ENCODE results near the gene SLC25A21.

The SLC25A21 gene

DNA sequence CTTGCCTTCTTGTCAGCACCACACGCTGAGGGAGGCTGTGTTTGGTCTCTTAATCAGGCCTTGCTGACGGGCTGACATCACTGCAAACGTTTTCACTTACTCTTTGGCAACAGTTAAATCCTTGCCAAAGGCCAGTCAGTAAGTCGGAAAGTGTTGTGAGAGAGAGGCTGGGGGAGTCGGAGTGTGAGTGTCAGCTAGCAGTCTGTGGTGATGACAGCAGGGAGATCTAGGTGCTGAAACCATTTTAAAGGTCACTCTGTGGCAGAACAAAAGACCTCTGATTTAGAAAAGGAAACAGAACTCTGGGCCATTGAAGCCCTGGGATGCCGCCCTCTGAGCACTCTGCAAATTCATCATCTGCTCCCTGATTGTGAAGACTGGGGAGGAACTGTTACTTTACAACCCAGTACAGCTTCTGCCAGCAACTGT is 367.3 kb downstream of the SLC25A21 start:
- TF ChIP-seq BACH2 (CRISPR knock-in tag; IDR thresholded peaks at IDR 0.05; ENCODE audit: borderline replicate concordance) (no peak), ESRRG (CRISPR knock-in tag; IDR thresholded peaks at IDR 0.05) (no peak), ZNF565 (CRISPR knock-in tag; conservative IDR thresholded peaks at IDR 0.05; ENCODE audit: low read depth) (no peak), TCF4 (CRISPR knock-in tag; IDR thresholded peaks at IDR 0.05; ENCODE audit: borderline replicate concordance) (no peak), ARNTL (CRISPR knock-in tag; IDR thresholded peaks at IDR 0.05; ENCODE audit: borderline replicate concordance, low read depth) (no peak), OSR1 (CRISPR knock-in tag; IDR thresholded peaks at IDR 0.05) (no peak), TOX (CRISPR knock-in tag; IDR thresholded peaks at IDR 0.05; ENCODE audit: borderline replicate concordance) (no peak), CSDC2 (CRISPR knock-in tag; IDR thresholded peaks at IDR 0.05) (no peak), ZFP30 (CRISPR knock-in tag; IDR thresholded peaks at IDR 0.05) (no peak)
- TF ChIP-seq, protein P1, sequence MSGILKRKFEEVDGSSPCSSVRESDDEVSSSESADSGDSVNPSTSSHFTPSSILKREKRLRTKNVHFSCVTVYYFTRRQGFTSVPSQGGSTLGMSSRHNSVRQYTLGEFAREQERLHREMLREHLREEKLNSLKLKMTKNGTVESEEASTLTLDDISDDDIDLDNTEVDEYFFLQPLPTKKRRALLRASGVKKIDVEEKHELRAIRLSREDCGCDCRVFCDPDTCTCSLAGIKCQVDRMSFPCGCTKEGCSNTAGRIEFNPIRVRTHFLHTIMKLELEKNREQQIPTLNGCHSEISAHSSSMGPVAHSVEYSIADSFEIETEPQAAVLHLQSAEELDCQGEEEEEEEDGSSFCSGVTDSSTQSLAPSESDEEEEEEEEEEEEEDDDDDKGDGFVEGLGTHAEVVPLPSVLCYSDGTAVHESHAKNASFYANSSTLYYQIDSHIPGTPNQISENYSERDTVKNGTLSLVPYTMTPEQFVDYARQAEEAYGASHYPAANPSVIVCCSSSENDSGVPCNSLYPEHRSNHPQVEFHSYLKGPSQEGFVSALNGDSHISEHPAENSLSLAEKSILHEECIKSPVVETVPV (CRISPR knock-in tag; IDR thresholded peaks at IDR 0.05) = no peak
- TF ChIP-seq, protein P2, sequence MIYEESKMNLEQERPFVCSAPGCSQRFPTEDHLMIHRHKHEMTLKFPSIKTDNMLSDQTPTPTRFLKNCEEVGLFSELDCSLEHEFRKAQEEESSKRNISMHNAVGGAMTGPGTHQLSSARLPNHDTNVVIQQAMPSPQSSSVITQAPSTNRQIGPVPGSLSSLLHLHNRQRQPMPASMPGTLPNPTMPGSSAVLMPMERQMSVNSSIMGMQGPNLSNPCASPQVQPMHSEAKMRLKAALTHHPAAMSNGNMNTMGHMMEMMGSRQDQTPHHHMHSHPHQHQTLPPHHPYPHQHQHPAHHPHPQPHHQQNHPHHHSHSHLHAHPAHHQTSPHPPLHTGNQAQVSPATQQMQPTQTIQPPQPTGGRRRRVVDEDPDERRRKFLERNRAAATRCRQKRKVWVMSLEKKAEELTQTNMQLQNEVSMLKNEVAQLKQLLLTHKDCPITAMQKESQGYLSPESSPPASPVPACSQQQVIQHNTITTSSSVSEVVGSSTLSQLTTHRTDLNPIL (CRISPR knock-in tag; IDR thresholded peaks at IDR 0.05; ENCODE audit: low read depth) = no peak
- TF ChIP-seq, protein P3, sequence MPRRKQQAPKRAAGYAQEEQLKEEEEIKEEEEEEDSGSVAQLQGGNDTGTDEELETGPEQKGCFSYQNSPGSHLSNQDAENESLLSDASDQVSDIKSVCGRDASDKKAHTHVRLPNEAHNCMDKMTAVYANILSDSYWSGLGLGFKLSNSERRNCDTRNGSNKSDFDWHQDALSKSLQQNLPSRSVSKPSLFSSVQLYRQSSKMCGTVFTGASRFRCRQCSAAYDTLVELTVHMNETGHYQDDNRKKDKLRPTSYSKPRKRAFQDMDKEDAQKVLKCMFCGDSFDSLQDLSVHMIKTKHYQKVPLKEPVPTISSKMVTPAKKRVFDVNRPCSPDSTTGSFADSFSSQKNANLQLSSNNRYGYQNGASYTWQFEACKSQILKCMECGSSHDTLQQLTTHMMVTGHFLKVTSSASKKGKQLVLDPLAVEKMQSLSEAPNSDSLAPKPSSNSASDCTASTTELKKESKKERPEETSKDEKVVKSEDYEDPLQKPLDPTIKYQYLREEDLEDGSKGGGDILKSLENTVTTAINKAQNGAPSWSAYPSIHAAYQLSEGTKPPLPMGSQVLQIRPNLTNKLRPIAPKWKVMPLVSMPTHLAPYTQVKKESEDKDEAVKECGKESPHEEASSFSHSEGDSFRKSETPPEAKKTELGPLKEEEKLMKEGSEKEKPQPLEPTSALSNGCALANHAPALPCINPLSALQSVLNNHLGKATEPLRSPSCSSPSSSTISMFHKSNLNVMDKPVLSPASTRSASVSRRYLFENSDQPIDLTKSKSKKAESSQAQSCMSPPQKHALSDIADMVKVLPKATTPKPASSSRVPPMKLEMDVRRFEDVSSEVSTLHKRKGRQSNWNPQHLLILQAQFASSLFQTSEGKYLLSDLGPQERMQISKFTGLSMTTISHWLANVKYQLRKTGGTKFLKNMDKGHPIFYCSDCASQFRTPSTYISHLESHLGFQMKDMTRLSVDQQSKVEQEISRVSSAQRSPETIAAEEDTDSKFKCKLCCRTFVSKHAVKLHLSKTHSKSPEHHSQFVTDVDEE (CRISPR knock-in tag; IDR thresholded peaks at IDR 0.05) = no peak
- no peak for ATAC-seq

DNA sequence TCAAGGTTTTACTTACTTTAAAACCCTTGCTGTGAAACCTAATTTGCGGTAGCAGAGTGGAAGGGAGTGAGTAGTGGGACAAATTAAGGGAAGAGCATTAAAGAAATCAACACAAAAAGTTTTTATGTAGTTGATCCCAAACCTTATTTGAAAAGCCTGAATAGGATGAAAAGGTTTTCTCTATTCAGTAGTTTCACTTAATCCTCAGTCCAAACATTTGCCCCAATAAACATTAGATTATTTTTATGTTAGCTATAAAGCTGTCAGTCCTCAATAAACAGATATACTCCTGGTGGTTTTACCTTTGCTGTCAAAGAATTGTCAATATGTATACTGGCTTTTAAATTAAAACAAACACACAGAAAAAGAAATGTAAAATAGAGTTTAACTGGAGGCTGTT is 374.8 kb downstream of the SLC25A21 start:
- no peak for ATAC-seq
- TF ChIP-seq ZFP3 (CRISPR knock-in tag; IDR thresholded peaks at IDR 0.05) (no peak), ZC3H10 (CRISPR knock-in tag; IDR thresholded peaks at IDR 0.05) (no peak), OSR1 (CRISPR knock-in tag; IDR thresholded peaks at IDR 0.05) (no peak), TCF4 (CRISPR knock-in tag; IDR thresholded peaks at IDR 0.05; ENCODE audit: borderline replicate concordance) (no peak), ISL1 (CRISPR knock-in tag; IDR thresholded peaks at IDR 0.05) (no peak), ESRRG (CRISPR knock-in tag; IDR thresholded peaks at IDR 0.05) (no peak), ARNTL (CRISPR knock-in tag; IDR thresholded peaks at IDR 0.05; ENCODE audit: borderline replicate concordance, low read depth) (no peak), RARB (CRISPR knock-in tag; IDR thresholded peaks at IDR 0.05) (no peak), PPARA (CRISPR knock-in tag; IDR thresholded peaks at IDR 0.05; ENCODE audit: borderline replicate concordance) (no peak), ZNF70 (CRISPR knock-in tag; IDR thresholded peaks at IDR 0.05) (no peak), GLIS3 (CRISPR knock-in tag; IDR thresholded peaks at IDR 0.05) (no peak)
- TF ChIP-seq, protein P4, sequence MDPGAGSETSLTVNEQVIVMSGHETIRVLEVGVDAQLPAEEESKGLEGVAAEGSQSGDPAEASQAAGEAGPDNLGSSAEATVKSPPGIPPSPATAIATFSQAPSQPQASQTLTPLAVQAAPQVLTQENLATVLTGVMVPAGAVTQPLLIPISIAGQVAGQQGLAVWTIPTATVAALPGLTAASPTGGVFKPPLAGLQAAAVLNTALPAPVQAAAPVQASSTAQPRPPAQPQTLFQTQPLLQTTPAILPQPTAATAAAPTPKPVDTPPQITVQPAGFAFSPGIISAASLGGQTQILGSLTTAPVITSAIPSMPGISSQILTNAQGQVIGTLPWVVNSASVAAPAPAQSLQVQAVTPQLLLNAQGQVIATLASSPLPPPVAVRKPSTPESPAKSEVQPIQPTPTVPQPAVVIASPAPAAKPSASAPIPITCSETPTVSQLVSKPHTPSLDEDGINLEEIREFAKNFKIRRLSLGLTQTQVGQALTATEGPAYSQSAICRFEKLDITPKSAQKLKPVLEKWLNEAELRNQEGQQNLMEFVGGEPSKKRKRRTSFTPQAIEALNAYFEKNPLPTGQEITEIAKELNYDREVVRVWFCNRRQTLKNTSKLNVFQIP (CRISPR knock-in tag; IDR thresholded peaks at IDR 0.05; ENCODE audit: borderline replicate concordance, low read depth) = no peak
- TF ChIP-seq, protein P1 (CRISPR knock-in tag; IDR thresholded peaks at IDR 0.05) = no peak
- TF ChIP-seq, protein P5, sequence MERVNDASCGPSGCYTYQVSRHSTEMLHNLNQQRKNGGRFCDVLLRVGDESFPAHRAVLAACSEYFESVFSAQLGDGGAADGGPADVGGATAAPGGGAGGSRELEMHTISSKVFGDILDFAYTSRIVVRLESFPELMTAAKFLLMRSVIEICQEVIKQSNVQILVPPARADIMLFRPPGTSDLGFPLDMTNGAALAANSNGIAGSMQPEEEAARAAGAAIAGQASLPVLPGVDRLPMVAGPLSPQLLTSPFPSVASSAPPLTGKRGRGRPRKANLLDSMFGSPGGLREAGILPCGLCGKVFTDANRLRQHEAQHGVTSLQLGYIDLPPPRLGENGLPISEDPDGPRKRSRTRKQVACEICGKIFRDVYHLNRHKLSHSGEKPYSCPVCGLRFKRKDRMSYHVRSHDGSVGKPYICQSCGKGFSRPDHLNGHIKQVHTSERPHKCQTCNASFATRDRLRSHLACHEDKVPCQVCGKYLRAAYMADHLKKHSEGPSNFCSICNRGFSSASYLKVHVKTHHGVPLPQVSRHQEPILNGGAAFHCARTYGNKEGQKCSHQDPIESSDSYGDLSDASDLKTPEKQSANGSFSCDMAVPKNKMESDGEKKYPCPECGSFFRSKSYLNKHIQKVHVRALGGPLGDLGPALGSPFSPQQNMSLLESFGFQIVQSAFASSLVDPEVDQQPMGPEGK (CRISPR knock-in tag; IDR thresholded peaks at IDR 0.05; ENCODE audit: borderline replicate concordance) = no peak
